HepG2 (cell line): ENCODE data around the gene MORF4L1. TPM values are rescaled to one million over a fixed set of nuclear protein-coding genes. Genes with fewer than 3 reads are reported as not detected.
A peak's percentile ranks its signal among the peaks of the same experiment; 100 is the strongest.

Experiments
- ATAC-seq: fragments of 200-7000 bp; cut with Tn5 transposase; 3 replicates; pipeline ENCODE4 v1.9.1; 2020; ENCODE audit warnings: mild to moderate bottlenecking, moderate library complexity
- BruUV-seq: library from RNA; stranded (reverse); fragments of 400-500 nt; replicated peaks from 2 replicates; lab custom pipeline; 2021; lab: Mats Ljungman, UMichigan
- CTCF ChIA-PET: fragments of 300-600 bp; formaldehyde crosslinking; extraction: SDS; loops from one replicate; lab custom pipeline; 2021; ENCODE audit warnings: low total read pairs, inconsistent platforms, low intra/inter-chr PET ratio; lab: Yijun Ruan, JAX
- POLR2A ChIA-PET: fragments of 350-600 bp; sonication (Branson Sonifier 250); formaldehyde crosslinking; loops from one replicate; lab custom pipeline; 2020; ENCODE audit warnings: antibody characterized with exemption, inconsistent platforms; lab: Yijun Ruan, JAX
- DNase-seq: peaks from one replicate; pipeline ENCODE4 v3.0.0-alpha.2; 2015; ENCODE audit warnings: low spot score
- FAIRE-seq: peaks from 3 replicates; lab custom pipeline; 2011; peaks lifted over from hg19 to GRCh38; lab: Jason Lieb, UNC
- H2AFZ ChIP-seq: one replicate; pipeline ENCODE4 v1.6.1; 2011; ENCODE audit warnings: low read length, inconsistent platforms
- H3K27ac ChIP-seq: fragments of 300-600 bp; 3 replicates; pipeline ENCODE4 v1.8.0; 2011; ENCODE audit warnings: mixed run types, mild to moderate bottlenecking, mixed read lengths, low read length, inconsistent platforms; ENCODE audit not compliant: insufficient read depth; ENCODE audit errors: extremely low read length
- H3K27me3 ChIP-seq, 2 experiments: fragments of 200-600 bp in 1 of 2; 2 replicates in 1 of 2; 3 replicates in 1 of 2; pipeline versions ENCODE4 v1.6.0 to v1.8.0; 2011; ENCODE audit warnings: low read length in 2 of 2, mild to moderate bottlenecking in 2 of 2, moderate library complexity in 2 of 2, inconsistent platforms in 1 of 2; ENCODE audit not compliant: insufficient read depth in 2 of 2, control insufficient read depth in 1 of 2
- H3K36me3 ChIP-seq, 2 experiments: fragments of 200-600 bp in 1 of 2; replicated peaks in 1 of 2; 2 replicates in 1 of 2; 3 replicates in 1 of 2; pipeline versions ENCODE4 v1.5.1 to v1.8.0; 2011; ENCODE audit warnings: low read length in 2 of 2, inconsistent platforms in 1 of 2; ENCODE audit not compliant: insufficient read depth in 2 of 2, control insufficient read depth in 1 of 2
- H3K4me1 ChIP-seq: 2 replicates; pipeline ENCODE4 v1.5.1; 2012; ENCODE audit warnings: low read length, inconsistent platforms; ENCODE audit not compliant: insufficient read depth
- H3K4me2 ChIP-seq: 2 replicates; pipeline ENCODE4 v1.6.0; 2011; ENCODE audit warnings: low read depth, low read length, inconsistent platforms
- H3K4me3 ChIP-seq, 3 experiments: fragments of 200-600 bp in 1 of 3; sonication (generic), shearing (Covaris generic) in 1 of 3; replicated peaks in 1 of 3; 2 replicates each; pipeline ENCODE4 v1.5.1; 2011 to 2016; ENCODE audit warnings: low read length in 3 of 3, inconsistent platforms in 2 of 3, low read depth in 2 of 3, mild to moderate bottlenecking in 2 of 3, control low read depth in 1 of 3, mixed read lengths in 1 of 3; ENCODE audit not compliant: insufficient read depth in 1 of 3
- H3K79me2 ChIP-seq: one replicate; pipeline ENCODE4 v1.6.1; 2011; ENCODE audit warnings: low read length, inconsistent platforms; ENCODE audit not compliant: insufficient read depth
- H3K9ac ChIP-seq: 2 replicates; pipeline ENCODE4 v1.6.0; 2011; ENCODE audit warnings: mild to moderate bottlenecking, low read depth, low read length, inconsistent platforms; ENCODE audit not compliant: insufficient read depth
- H3K9me3 ChIP-seq: 2 replicates; pipeline ENCODE4 v1.5.1; 2012; ENCODE audit warnings: mild to moderate bottlenecking, low read length
- H4K20me1 ChIP-seq: 2 replicates; pipeline ENCODE4 v1.6.0; 2011; ENCODE audit warnings: inconsistent platforms, mild to moderate bottlenecking, low read length, moderate library complexity; ENCODE audit not compliant: insufficient read depth
- BCL6 ChIP-seq: IDR thresholded peaks from 2 replicates; pipeline ENCODE4 v1.6.1; 2016; ENCODE audit warnings: missing genetic modification reagents, missing compliant biosample characterization
- BHLHE40 ChIP-seq: IDR thresholded peaks from 2 replicates; pipeline ENCODE4 v1.6.1; 2011; ENCODE audit warnings: low read length, improper control_type of control experiment
- CAMTA2 ChIP-seq: sonication (generic); formaldehyde crosslinking; IDR thresholded peaks from 2 replicates; pipeline ENCODE4 v1.4.0; 2020; ENCODE audit warnings: mild to moderate bottlenecking, missing genetic modification reagents, borderline replicate concordance
- HNF4A ChIP-seq: sonication (generic); formaldehyde crosslinking; IDR thresholded peaks from 2 replicates; pipeline ENCODE4 v1.4.0; 2020; ENCODE audit warnings: missing genetic modification reagents
- HNRNPK ChIP-seq: fragments of 200-400 bp; formaldehyde crosslinking; IDR thresholded peaks from 2 replicates; pipeline ENCODE4 v1.6.1; 2018; ENCODE audit warnings: low read length, low read depth, moderate library complexity, mild to moderate bottlenecking; ENCODE audit not compliant: poor library complexity, severe bottlenecking
- SMAD3 ChIP-seq: sonication (generic); formaldehyde crosslinking; IDR thresholded peaks from 2 replicates; pipeline ENCODE4 v1.4.0; 2020; ENCODE audit warnings: missing genetic modification reagents
- SUZ12 ChIP-seq: fragments of 150-350 bp; IDR thresholded peaks from 2 replicates; pipeline ENCODE4 v1.6.1; 2014; ENCODE audit warnings: low read depth, low read length
- XRCC5 ChIP-seq: fragments of 200-400 bp; formaldehyde crosslinking; optimal IDR thresholded peaks from 2 replicates; pipeline ENCODE3; 2017; ENCODE audit warnings: mild to moderate bottlenecking, low read length
- ZNF180 ChIP-seq: sonication (generic); formaldehyde crosslinking; IDR thresholded peaks from 2 replicates; pipeline ENCODE4 v1.4.0; 2020; ENCODE audit warnings: low read depth, missing genetic modification reagents, borderline replicate concordance
- ZNF546 ChIP-seq: sonication (generic); formaldehyde crosslinking; conservative IDR thresholded peaks from 2 replicates; pipeline ENCODE4 v1.8.1; 2023; ENCODE audit warnings: mild to moderate bottlenecking, missing genetic modification reagents
- WGBS: methylation state at CpG from one replicate; pipeline ENCODE4 v1.1.6; 2017; ENCODE audit warnings: low lambda C conversion rate; 5-methylcytosine and 5-hydroxymethylcytosine counted together
- in situ Hi-C: cut with HindIII; loops from 2 replicates; pipeline ENCODE4 v1.10.0; 2017; ENCODE audit warnings: low pct_unique_long_range_greater_than_20kb; ENCODE audit not compliant: extremely low pct_ligation_motif_present
- intact Hi-C: fragments of 100-400 bp; cut with micrococcal nuclease; formaldehyde crosslinking; loops from one replicate; pipeline ENCODE4 v1.10.0; 2022; ENCODE audit not compliant: unreplicated experiment
- polyA plus RNA-seq, 8 experiments: library from polyadenylated mRNA; depleted of rRNA in 3 of 8; stranded (reverse) in 7 of 8; unstranded in 1 of 8; fragments of >200 nt; fragmentation: Illumina TruSeq in 4 of 8; extraction: Trizol in 4 of 8; gene quantifications; 2 replicates each; pipeline versions ENCODE4 v1.2.1 to v1.2.3, GENCODE V29; 2011 to 2016; ENCODE audit warnings: low read depth in 4 of 8, missing spikeins in 1 of 8, mixed read lengths in 1 of 8; ENCODE audit not compliant: insufficient read depth in 1 of 8
- total RNA-seq, 5 experiments: library from RNA; depleted of rRNA; stranded (reverse); fragments of >200 nt; fragmentation: Illumina TruSeq; extraction: Trizol; gene quantifications; 2 replicates each; pipeline ENCODE4 v1.2.3, GENCODE V29; 2016; ENCODE audit warnings: low read depth in 1 of 5
- TF ChIP-seq, protein P1 (sequence below): sonication (generic); formaldehyde crosslinking; IDR thresholded peaks from 2 replicates; pipeline ENCODE4 v1.8.1; 2023; ENCODE audit warnings: mild to moderate bottlenecking, inconsistent platforms, moderate library complexity, missing genetic modification reagents, borderline replicate concordance
- TF ChIP-seq, protein P2 (sequence below): sonication (generic); formaldehyde crosslinking; IDR thresholded peaks from 2 replicates; pipeline ENCODE4 v1.4.0; 2020; ENCODE audit warnings: mild to moderate bottlenecking, missing genetic modification reagents, borderline replicate concordance

The MORF4L1 gene
- total and polyA plus RNA-seq, 2 of the 13 experiments (the other 11 are each of a cell fraction or from before 2014, with no cell fraction given) = 218 to 219 TPM

DNA sequence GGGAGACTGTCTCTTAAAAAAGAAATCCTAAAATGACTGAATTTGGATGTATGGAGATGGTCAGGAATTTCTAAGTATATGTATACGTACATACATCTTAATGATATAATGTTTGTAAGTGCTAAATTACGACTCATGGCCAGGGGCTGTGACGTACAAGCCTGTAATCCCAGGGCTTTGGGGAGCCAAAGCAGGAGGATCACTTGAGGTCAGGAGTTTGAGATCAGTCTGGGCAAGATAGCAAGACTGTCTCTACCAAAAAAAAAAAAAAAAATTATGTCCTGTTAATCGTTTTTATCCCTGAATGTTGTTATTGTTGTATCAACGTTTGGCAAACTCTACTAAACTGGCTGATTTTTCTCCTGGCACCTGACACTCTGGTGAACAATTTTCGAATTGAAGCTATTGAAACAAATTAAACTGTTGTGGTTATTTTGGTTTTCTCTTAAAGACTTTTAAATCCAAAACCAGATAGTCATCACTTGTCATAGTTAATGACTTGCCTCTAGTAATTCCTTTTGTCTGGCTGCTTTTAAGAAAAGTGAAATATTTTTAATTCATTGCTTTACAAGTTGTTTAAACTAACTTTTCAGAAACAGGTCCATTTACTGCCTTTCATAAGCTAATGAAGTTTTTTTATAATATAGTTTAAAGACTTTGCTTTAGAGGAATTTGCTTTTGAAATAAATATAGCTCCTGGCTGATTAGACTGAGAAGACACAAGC lies 7.0 kb downstream of the MORF4L1 start:
- peaks cover 4 to 23% of the 10 kb centered on the region in 2 experiments for H3K36me3 ChIP-seq
- no peak for TF ChIP-seq ZNF180 (CRISPR knock-in tag)
- TF ChIP-seq SUZ12 = no peak
- TF ChIP-seq, protein P1, sequence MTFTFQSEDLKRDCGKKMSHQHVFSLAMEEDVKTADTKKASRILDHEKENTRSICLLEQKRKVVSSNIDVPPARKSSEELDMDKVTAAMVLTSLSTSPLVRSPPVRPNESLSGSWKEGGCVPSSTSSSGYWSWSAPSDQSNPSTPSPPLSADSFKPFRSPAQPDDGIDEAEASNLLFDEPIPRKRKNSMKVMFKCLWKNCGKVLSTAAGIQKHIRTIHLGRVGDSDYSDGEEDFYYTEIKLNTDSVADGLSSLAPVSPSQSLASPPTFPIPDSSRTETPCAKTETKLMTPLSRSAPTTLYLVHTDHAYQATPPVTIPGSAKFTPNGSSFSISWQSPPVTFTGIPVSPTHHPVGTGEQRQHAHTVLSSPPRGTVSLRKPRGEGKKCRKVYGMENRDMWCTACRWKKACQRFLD (CRISPR knock-in tag) = no peak
- no peak for TF ChIP-seq HNF4A (CRISPR knock-in tag)
- no peak for TF ChIP-seq BCL6 (CRISPR knock-in tag)
- TF ChIP-seq CAMTA2 (CRISPR knock-in tag) = no peak
- TF ChIP-seq SMAD3 (CRISPR knock-in tag) = no peak
- TF ChIP-seq HNRNPK = no peak
- TF ChIP-seq, protein P2, sequence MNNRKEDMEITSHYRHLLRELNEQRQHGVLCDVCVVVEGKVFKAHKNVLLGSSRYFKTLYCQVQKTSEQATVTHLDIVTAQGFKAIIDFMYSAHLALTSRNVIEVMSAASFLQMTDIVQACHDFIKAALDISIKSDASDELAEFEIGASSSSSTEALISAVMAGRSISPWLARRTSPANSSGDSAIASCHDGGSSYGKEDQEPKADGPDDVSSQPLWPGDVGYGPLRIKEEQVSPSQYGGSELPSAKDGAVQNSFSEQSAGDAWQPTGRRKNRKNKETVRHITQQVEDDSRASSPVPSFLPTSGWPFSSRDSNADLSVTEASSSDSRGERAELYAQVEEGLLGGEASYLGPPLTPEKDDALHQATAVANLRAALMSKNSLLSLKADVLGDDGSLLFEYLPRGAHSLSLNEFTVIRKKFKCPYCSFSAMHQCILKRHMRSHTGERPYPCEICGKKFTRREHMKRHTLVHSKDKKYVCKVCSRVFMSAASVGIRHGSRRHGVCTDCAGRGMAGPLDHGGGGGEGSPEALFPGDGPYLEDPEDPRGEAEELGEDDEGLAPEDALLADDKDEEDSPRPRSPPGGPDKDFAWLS (CRISPR knock-in tag) = no peak
- TF ChIP-seq BHLHE40 = no peak
- no peak for TF ChIP-seq ZNF546 (CRISPR knock-in tag)
- TF ChIP-seq XRCC5 = no peak
- H3K27me3 ChIP-seq = no peaks in the 10 kb centered on the region
- no peak overlapping the region for H3K4me3 ChIP-seq
- no peak for FAIRE-seq
- no TSS peak for BruUV-seq
- no peak for DNase-seq
- H3K9me3 ChIP-seq = no peaks in the 10 kb centered on the region
- peaks cover 100% of the 10 kb centered on the region for H3K79me2 ChIP-seq
- in situ Hi-C loops (no loop called here), intact Hi-C loops (no loop called here)
- H3K4me1 ChIP-seq = peaks cover 88% of the 10 kb centered on the region
- no peak overlapping the region for H3K9ac ChIP-seq
- peak overlapping the region; percentile 24; the same call in 1 of the 2 replicates for H3K4me2 ChIP-seq
- ChIA-PET CTCF (no interaction called here), POLR2A (no interaction called here)
- H3K27ac ChIP-seq = no peak overlapping the region
- WGBS = 76% methylated on average over 6 of the region's 6 CpGs
- no peak overlapping the region for H2AFZ ChIP-seq
- H4K20me1 ChIP-seq = peaks cover 99% of the 10 kb centered on the region
- no peak for ATAC-seq
